HTERT RPE-1 (cell line): ENCODE measurements around the gene VPS45.
"Not testable (repeated sequence)": the region's sequence is repeated elsewhere in the genome, so short reads cannot be mapped to it uniquely, and the experiment has no call there.

Experiments
- in situ Hi-C: fragments of 300-500 bp; cut with MboI; formaldehyde crosslinking; loops from 4 replicates; pipeline ENCODE4 v1.14.3; 2020; ENCODE audit warnings: low sequenced_read_pairs

The VPS45 gene

DNA sequence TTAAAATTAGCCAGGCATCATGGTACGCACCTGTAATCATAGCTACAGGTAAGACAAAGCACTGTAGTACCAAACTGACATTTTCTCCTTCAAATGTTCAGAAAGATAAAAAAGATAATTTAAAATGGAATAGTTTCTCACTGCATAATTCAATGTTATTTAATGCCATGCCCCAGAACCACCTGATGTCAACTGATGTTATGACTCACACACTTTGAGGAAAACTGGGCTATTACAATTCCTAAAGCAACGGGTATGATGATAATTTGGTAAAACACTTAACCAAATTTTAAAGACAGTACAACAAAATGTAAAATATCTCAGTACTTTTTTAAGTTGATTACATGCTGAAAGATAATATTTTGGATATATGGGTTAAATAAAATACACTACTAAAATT lies 59.2 kb downstream of the VPS45 start:
- in situ Hi-C loops, result no loop called here

DNA sequence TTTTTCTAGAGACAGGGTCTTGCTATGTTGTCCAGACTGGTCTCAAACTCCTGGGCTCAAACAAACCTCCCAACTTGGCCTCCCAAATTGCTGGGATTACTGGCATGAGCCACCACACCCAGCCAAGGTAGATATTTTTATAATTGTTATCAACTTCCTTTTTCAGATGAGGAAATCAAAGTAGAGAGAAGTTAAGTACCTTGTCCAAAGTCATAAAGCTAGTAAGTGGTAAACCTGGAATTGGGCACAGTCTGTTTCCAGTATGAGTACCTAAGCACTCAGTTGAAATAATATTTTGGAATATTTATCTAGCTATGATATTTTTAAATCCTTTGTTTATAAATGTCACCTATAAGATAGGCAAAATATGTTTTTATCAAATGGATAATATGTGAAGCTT lies 59.9 kb downstream of the VPS45 start:
- in situ Hi-C loops, result no loop called here

DNA sequence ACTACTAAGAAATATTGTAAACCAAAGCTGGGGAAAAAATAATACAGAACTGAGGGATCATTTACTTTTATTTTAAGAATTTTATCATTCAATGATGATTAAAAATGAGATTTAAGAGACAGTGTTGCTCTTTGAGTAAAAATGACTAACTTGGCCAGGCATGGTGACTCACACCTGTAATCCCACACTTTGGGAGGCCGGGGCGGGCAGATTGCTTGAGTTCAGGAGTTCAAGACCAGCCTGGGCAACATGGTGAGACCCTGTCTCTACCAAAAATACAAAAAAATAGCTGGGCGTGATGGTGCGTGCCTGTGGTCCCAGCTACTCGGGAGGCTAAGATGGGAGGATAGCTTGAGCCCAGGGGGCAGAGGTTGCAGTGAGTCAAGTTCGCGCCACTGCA lies 60.3 kb downstream of the VPS45 start:
- in situ Hi-C loops, result no loop called here

DNA sequence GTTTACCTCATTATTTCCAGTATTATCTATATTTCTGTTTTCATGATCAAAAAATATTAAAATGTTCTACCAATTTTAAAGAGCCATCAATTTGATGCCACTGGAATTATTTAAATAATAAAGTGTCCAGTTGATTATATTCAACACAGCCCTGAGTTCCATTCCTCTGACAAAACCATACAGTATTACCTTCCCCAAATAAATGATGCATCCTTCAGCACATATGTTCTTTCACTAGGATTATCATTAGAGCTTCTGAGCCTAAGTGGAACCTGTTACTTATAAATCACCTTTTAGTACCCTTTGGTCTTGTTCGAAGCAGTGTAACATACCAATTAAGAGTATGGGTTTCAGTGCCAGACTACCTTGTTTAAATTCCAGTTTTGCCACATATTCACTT lies 64.8 kb downstream of the VPS45 start:
- in situ Hi-C loops, result no loop called here

DNA sequence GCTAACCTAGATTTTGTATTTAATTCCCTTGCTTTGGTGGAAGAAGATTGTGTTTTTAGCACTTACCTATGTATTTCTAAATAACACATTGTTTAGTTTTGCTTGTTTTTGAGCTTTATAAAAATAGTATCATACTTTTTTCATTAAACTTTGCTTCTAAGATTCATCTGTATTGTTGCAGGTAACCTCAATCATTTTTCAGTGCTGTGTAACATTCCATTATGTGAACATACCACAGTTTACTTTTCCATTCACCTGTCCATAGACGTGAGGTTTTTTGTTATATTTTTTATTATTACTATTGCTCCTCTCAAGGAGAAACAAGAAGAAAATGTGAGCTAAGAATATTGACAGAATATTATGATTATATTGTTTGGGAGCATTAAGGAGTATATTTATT lies 67.0 kb downstream of the VPS45 start:
- in situ Hi-C loops, result no loop called here

DNA sequence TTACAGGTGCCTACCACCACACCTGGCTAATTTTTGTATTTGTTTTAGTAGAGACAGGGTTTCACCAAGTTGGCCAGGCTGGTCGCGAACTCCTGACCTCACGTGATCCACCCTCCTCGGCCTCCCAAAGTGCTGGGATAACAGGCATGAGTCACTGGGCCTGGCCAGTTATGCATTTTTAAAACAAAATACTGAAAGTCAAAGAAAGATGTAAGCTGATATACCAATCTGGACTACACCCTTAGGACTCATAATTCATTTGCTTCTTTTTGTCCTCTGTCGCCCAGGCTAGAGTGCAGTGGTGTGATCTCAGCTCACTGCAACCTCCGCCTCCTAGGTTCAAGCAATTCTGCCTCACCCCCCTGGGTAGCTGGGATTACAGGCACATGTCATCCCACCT lies 67.8 kb downstream of the VPS45 start:
- in situ Hi-C loops, result not testable (repeated sequence)

DNA sequence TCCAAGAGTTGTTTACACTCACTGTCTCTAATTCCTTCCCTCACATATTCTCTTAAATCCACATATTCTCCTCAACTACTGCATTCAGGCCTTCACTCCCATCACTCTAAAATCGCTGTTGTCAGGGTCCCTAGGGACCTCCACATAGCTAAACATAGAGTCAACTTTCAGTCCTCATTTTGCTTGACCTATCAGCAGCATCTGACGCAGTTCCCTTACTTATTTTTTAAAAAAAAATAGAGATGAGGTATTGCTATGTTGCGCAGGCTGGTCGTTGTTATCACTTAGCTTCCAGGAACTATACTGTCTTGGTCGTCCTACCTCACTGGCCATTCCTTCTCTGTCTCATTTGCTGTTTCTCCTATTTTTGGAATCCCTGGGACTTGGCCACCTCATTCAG lies 70.5 kb downstream of the VPS45 start:
- in situ Hi-C loops, result no loop called here

DNA sequence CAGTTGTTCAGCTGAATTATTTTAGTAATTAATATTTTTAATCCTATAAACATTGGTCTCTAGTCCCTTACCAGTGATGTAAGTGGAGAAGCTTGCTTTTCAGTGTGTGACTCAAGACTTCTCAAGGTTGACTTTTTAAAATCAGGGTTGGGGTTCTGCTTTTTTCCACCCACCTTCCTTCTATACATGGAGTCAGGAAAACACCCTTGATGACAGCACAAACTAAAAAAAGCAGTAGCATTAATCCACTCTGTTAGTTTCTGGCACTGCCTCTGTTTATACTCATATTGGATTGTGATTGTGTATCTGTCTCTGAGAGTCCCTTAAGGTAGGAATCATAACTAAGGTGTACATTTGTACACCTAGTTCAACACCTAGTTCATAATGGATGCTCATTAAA lies 73.9 kb downstream of the VPS45 start:
- in situ Hi-C loops, result no loop called here

DNA sequence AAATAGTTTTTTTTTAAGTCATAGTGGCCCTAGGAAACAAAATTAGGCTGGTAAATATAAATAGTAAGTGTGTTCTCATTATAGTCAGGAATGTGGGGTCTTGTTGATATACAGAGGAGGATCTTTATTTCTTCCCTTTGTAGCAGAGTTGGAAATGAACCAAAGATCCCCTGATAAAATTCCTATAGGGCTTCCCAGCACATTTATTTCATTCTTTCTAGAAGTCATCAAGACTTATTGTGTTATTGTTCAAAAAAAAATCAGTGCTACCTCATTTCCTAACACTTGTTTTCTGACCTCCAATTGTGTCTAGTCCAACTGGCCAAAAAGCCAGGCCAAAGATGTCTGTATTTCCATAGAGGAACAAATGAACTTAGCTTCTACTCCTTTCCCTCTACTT lies 74.5 kb downstream of the VPS45 start:
- in situ Hi-C loops, result no loop called here

DNA sequence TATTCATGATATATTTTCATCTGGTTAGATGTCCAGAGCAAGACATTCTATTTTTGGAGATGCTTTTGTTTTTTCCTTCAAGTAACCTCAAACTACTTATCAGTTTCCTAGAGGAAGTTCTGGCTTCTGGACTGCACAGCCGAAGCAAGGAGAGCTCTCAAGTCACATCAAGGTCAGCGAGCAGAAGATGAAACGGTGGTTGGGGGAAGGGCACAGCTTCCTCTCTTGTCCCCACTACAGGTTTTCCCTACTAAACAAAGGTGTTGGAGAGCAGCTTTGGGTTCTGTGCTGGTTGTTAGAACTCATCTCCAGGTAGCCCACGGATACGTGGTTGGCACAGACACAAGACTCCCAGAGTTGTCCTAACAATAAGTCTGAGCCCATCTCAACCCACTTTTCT lies 77.0 kb downstream of the VPS45 start:
- in situ Hi-C loops, result no loop called here

DNA sequence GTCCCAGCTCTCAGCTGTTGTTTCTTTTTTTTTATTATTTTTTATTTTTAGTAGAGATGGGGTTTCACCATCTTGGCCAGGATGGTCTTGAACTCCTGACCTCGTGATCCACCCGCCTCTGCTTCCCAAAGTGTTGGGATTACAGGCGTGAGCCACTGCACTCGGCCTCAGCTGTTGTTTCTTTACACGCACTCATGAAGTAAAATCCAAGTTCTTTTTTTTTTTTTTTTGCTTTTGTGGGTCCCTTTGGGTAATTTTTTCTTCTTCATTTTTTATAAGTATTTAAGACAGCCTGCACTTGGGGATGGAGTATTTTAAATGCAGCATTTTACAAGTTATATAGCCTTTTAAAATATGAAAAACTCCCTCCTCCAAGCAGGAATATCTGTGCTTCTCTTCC lies 78.4 kb downstream of the VPS45 start:
- in situ Hi-C loops, result not testable (repeated sequence)

DNA sequence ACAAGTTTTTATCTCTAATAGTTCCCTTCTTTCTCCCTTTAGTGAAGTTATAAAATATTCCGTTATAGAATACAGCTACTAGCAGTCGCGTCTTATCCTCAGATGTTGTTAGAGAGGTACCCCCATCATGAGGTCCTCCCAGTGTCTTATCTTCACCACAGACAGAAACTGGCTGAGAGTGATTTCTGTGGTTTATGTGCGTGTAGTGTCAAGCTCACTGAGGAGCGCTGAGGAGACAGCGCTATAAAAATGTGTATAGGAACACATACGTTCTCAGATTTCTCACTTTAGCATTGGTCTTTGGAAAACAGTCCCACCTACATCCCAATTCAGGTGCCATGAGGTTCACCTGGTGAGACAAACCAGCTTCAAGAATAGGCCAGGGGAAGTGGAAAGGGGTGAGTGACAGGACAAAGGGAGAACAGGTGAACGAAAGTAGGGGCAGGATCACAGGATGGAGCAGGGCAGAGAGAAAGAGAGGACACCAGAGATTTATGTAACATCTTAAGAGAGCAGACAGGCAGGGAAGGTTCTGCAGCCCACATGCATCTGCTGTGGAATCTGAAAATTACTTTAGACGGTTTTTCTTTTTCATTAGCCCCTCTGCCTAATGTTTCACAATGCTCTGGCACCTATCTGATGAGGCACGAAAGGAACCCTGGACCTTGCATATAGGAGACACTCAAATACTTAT lies 79.4 kb downstream of the VPS45 start:
- in situ Hi-C loops, result no loop called here

DNA sequence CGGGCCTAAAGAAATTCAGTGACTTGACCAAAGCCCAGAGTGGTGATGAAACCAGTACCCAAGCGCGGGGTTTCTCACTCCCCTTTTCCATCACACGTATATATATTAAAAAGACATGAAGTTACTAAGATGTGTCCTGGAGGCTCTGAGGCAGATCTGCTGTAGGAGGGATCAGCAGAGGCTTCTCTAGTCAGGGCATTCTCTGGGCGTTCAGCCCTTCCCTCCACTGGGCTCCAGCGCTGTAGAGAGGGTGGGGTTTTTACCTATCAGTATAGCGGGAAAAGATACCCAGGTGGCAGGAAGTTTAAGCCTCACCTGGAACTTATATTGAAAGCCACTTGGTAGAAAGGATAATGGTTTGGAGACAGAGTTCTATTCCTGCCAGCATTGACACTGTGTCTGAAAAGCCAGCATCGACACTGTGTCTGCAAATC lies 81.3 kb downstream of the VPS45 start:
- in situ Hi-C loops, result no loop called here

DNA sequence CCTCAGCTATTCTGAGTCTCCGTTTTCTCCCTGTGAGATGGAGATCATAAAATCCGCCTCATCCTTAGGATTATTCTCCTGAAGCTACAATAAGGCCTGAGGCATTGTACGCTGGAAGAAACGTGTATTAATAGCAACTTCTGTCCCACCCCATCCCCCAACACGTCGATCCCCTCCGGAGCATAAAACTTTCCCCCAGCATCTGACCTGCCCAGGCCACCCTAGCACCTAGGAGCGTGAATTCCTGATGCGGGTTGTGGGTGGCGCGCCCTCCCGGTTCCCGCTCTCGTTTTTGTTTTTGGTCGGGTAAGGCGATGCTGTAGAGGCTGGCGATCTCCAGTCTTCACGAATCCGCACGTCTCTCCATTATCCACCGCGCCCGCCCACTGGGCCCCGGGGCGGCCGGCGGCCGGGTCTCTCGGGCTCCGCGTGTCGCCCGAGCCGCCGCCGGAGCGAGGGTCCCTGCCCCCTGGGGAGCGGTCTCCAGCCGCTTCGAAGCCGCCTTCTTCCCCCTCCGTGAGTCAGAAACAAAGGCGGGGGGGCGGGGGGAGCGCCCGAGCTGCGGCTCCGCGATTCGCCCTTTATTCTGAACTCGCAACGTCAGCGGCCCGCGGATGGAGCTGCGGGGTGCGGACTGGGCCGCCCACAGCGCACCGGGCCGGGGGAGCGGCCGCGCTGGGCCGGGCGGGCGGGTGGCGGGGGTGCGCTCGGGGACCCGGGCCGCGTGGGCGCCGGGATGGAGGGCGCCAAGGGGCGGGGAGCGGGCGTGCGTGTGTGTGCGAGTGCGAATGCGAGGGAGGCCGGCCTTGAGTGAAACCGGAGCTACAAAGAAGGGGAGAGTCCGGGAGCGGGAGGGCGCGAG lies 81.9 kb downstream of the VPS45 start, which contains the start of gene PLEKHO1:
Gene PLEKHO1 (plus strand): TSS at position 646 of the 862 bp plus-strand sequence. CDS start 342 bp downstream, outside the sequence.
- in situ Hi-C loops, result no loop called here

DNA sequence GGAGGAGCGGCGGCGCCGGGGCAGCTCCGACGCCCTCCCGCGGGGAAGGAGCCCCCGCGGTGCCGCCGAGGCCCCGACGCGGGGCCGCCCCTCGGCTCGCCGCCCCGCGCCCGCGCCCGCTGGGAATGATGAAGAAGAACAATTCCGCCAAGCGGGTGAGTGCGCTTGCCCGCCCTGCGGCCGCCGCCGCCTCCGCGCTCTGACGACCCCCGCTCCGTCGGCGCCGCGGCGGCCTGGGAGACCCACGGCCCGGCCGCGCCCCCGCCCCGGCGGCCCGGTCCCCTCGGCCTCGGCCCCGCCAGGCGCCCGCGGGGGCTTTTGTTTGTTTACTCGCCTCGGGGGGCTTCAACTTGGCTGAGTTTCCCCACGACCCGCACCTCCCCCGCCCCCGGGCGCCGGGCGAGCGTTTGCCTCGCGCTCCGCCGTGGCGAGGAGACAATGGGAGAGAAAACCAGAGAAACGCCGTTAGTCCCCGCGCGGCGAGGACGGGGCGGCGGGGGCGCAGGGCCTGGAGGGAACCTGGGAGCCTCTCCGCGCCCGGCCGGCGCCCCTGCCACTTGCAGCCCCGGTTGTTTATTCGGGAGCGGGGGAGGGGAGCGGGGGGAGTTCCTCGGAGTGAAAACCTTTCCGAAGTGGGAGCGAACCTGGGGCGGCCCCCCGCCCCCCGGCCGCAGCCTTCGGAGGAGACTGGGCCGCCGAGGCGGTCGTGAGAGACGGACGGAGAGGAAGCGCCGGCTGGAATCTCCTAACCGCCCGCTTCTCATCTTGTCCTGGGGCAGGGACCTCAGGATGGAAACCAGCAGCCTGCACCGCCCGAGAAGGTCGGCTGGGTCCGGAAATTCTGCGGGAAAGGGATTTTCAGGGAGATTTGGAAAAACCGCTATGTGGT lies 82.8 kb downstream of the VPS45 start:
- in situ Hi-C loops, result no loop called here

DNA sequence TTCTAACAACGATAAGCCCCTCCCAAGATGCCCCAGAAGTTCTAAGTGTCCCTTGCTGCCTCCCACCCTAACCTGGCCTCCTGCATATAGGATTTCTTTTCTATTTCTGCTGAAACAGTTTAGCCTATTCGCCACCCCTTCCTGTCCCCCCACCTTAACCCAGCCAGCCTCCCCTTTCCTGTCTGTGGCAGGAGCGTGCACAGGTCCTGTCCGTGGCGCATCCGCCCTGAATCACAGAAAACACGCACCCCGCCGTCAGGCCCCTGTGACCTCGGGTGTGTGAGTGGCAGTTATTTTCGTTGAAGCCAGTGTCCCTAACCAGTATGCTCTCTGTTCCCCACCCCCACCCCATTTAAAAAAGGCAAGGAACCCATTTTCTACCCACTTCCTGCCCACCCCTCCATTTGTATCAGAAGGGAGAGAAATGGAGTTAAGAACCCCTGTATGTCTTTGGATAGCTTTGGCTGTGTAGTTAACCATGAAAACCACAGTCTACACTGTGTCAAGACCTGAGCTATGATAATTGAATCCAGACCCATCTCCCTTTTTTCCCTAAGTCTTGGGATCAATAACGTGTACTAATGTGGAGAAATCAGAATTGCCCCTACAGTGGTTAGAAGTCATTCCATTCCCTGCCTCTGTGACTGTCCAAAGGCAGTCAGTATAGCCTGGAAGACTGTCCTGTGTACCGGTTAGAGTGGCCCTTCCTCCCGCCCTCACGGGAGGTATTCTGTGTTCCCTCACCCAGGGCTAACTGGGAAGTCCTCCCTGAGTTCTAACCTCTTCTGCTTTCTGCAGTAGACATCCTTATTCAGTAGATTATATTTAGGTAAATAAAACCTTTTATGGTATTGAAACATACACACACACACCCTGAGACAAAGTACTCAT lies 84.0 kb downstream of the VPS45 start:
- in situ Hi-C loops, result no loop called here

DNA sequence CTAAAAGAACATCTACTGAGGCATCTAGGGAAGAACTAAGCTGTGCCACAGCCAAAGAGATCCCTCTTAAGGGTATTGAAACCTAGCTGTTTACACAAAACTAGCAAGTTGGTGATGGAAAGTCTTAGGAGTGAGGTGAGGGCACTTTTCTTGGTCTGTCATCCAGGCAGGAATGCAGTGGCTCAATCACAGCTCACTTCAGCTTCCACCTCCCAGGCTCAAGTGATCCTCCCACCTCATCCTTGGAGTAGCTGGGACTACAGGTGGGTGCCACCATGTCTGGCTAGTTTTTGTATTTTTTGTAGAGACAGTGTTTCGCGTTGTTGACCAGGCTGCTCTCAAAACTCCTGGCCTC lies 84.6 kb downstream of the VPS45 start:
- in situ Hi-C loops, result no loop called here

DNA sequence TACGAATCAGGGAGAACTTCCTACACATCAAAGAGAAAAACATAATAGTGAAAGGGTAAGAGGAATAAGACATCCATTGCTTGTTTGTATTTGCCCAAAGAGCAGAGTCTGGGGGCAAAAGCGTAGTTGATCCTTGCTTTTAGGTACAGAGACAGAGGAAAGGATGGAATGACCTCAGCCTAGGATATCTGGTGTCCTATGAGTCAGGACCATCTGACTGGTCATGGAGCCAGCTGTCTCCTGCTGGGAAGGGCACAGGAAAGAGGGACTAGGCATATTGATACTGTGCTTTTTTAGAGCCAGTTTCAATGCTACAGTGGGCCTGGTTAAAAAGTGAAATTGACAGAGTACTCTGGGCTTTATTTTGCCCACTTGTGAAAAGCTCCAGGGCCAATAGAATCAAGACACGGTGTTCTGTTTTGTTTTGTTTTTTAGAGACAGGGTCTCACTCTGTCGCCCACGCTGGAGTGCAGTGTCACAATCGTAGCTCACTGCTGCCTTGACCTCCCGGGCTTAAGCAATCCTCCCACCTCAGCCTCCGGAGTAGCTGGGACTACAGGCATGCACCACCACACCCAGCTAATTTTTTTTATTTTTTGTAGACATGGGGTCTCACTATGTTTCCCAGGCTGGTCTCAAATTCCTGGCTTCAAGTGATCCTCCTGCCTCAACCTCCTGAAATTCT lies 85.3 kb downstream of the VPS45 start:
- in situ Hi-C loops, result no loop called here

DNA sequence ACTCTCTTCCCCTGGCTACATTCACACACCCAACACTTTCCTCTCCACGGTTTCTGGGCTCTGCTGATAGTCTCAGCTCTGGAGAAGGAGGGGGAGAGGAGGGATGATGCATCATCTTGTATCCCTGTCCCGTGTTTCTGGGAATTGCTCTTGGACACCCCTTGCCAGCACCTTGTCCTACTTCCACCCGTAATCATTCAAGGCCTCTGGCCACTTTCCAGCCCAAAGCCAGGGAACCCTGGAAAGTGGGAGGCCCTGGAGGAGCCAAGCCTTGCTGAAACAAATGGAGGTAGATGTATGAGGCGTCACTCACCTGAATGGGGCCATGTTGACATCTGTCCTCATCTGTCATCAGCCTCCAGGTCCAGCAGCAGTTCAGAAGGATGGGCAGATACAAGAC lies 86.6 kb downstream of the VPS45 start:
- in situ Hi-C loops, result no loop called here
